Hematopoietic multipotent progenitor cell treated with erythropoietin and hydrocortisone succinate and interleukin-3 and kit ligand, for 17 days (in vitro differentiated cells): ENCODE data around the gene PARM1.

Experiments used
- DNase-seq: peaks from one replicate; pipeline ENCODE4 v3.0.0-alpha.2; 2015; ENCODE audit warnings: low spot score

PARM1 gene

GRCh38 chr4:74932832-74933561 lies at the start of gene PARM1:
PARM1 (plus strand) TSS chr4:74933116; CDS start chr4:74933328, 212 bp downstream.
- no peak for DNase-seq

DNA sequence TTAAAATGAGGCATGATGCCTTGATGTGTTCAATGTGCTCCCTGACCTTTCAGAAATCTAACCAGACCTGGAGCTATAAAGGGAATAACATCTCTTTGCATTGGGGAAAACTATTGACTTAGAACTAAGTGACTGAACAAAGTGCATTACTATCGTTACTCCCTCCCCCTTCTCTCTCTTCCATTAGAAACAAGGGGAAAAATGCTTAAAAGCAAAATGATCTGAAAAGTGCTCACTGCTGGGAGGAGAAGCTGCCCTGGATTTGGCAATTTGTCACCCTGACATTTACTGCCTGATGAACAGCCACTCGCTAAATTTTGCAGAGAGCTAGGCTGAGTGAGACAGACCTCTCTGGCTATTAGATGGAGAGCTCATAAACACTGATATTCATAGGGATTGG lies 48.6 kb upstream of the PARM1 start:
- DNase-seq, result no peak

GRCh38 chr4:74886484-74886883 lies 46.4 kb upstream of the PARM1 start:
- DNase-seq, result no peak

- no peak for DNase-seq
Measured at GRCh38 chr4:74890341-74890740, 42.6 kb upstream of the PARM1 start.

- no peak for DNase-seq
Measured at GRCh38 chr4:74891037-74891436, 41.9 kb upstream of the PARM1 start.

DNA sequence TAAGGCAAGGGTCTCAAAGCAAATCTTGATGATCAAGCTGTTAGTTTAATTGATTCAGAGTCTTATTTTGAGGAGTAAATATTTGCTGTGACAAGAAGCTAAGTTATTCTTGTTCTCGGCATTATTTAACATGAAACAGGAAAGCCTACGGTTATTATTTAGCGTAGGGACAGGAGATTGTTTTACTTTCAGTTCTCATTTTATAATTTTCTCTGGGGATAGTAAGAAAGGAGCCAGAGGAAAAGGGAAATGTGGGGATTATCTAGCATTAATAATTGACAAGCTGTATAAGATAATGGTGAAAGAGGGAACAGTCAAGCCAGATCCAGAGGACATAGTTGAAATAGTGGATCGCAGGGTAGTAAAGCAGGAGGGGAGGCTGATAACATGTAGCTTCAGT lies 39.7 kb upstream of the PARM1 start:
- no peak for DNase-seq

DNA sequence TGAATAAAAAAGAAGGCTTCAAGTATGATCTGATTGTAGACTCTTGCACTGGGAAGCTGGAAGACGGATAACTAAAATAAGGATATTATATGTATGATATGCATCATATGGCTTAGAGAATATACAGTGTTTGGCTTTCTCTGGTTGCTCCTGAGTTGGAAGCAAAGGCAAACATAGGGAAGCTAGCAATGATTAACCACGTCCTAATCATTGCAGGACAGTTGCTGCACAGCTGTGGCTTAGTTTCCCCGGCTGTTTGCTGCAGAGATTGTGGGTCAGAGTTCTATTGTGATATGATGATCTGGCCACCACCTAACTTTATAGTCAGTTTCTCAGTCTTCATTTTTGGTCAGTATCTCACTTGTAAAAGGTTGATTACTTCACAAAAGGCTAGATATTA lies 36.3 kb upstream of the PARM1 start:
- no peak for DNase-seq

DNA sequence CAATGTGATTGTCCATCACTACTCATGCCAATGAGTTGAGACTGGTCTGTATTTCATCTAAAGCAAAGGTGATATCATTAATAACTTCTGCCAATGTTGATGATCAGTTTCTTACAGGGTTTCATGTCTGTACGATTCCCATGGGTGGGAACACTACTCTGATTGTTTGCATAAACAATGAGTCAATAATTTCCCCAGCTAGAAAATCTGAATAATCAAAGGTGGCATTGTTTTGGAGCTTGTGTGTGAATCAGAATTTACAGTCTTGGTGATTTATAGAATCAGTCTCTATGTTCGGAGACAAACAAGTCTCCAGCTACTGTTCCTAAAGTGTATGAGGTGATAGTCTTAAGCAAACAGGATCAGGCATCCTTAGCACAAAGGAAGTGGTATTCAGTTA lies 35.5 kb upstream of the PARM1 start:
- no peak for DNase-seq

DNA sequence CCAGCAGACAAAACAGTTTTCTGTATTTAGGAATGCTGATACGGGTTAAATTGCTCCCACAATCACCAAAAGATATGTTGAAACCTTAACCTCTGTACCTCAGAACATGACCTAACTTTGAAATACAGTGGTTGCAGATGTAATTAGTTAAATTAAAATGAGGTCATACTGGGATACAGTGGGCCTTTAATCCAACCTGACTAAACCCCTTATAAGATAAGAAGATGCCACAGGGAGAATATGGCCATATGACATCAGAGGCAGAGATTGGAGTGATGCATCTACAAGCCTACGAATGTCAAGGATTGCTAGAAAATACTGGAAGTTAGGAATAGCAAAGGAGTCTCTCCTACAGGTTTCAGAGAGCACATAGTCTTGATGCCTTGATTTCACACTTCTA lies 32.1 kb upstream of the PARM1 start:
- no peak for DNase-seq

GRCh38 chr4:74904509-74905065 lies 28.3 kb upstream of the PARM1 start:
- DNase-seq, result no peak

- DNase-seq, result no peak
Measured at GRCh38 chr4:74906771-74907170, 26.1 kb upstream of the PARM1 start.

DNA sequence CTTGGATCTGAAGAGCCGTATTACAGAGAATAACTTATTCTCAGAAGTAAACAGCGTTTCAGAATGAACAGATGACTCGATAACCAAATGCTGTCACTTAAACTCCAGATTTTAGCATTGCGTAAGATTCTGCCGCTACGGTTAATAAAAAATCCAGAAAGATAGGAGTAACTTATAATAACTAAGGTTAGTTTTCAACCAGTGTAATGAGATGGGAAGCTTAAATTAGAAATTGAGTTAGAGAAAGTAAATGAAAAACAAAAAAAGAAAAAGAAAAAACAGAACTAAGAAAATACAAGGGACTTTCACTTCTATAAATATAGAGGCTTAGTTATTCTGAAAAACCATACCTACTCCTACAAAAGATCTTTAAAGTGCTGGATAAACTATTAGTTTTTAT lies 13.1 kb upstream of the PARM1 start:
- DNase-seq, result no peak

DNA sequence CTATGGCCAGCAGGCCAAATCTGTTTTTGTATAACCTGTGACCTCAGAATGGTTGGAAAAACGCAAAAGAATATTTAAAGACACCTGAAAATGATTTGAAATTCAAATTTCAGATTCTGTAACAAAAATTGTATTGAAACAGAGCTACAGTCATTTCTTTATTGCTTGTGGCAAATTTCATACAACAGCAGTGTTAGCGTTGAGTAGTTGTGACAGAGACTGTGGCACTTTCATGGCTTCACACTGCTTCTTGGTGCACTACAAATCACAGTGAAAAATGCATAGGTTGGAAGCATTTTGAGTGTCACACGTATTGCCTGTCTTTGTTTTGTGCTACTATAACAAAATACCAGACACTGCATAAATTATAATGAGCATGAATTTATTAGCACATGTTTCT lies 12.2 kb upstream of the PARM1 start:
- DNase-seq, result no peak

GRCh38 chr4:74921490-74921889 lies 11.4 kb upstream of the PARM1 start:
- no peak for DNase-seq

- no peak for DNase-seq
Measured at GRCh38 chr4:74926007-74926406, 6.9 kb upstream of the PARM1 start.

DNA sequence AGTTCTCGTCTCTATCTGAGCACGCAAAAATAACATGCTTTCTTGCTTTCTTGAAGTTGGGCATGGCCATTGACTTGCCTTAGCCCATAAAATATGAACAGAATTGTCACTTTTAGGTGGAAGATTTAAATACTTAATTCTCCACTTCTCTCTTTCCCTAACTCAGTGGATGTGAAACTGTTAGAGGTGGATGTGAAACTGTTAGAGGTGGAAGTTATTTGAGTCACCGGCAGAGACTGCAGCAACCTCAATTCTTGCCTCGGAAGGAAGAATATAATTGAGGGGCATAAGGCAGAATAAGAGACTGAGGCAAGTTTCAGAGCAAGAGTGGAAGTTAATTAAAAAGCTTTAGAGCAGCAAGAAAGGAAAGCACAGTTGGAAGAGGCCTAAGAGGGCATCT lies 2.8 kb upstream of the PARM1 start:
- no peak for DNase-seq

DNA sequence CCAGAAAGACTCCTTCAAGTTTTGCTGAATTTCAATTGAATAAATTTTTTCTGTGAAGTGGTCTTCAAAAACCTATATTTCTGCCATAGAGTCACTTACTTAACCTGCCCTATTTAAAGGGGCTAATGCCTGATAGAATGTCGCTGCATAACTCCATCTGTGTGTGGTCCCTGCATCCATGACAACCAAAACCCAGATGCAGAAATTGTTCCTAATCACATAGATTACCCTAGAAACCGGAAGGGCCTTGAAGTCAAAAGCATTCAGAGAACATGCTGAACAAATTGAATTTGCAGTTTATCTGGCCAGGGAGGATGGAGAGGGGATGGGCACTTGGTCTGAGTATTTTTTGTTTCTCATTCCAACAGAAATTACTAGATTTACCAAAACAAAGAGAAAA lies 1.5 kb upstream of the PARM1 start:
- DNase-seq, result no peak

GRCh38 chr4:74932010-74932409 lies 906 bp upstream of the PARM1 start:
- DNase-seq, result no peak

GRCh38 chr4:74933562-74934015 lies 673 bp downstream of the PARM1 start:
- DNase-seq, result no peak

DNA sequence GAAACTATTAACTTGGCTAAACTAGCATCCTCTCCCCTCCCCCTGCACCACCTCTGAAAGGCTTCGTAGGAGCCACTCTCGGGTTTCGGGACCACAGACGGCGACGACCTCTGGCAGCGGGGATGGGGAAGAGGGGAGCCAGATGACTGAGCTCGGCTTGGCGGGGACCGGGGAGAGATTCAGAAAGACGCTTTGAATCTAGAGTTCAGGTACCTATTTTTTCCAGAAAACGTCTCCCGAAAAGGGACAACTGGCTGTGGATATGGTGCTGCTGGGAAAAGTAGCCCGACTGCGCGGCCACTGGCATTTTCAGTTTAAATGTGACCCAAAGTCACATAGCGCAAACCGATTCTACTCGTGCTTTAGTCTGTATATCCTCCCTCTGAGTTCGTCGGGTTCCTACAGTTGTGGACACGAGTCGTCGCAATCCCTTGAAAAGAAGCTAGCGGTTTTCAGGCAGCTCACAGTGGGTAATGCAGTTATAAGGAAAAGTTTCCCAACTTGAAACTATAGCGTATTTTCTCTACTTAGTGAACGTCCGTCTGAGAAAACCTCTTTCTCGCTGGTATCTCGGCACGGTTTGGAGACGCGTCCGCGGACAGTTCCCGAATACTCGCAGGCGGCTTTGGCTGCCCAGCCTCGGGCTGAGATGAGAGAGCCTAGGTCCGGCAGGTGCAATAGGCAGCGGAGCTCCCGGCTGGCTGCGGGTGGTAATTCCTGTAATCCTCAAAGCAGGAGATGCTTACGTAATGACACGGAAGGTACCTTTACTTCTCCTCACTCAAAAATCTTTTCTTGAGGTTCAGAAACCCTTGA lies 1.3 kb downstream of the PARM1 start:
- DNase-seq, result no peak

GRCh38 chr4:74934888-74935287 lies 2.0 kb downstream of the PARM1 start:
- DNase-seq, result no peak

- DNase-seq, result no peak
Measured at GRCh38 chr4:74941123-74941522, 8.2 kb downstream of the PARM1 start.

GRCh38 chr4:74942251-74942917 lies 9.5 kb downstream of the PARM1 start:
- no peak for DNase-seq
